Right kidney (tissue), 1 donor: ENCODE measurements around the gene ESR2.
"Not testable (repeated sequence)": the region's sequence is repeated elsewhere in the genome, so short reads cannot be mapped to it uniquely, and the experiment has no call there.

ENCODE experiments used
- DNase-seq: peaks from one replicate; pipeline ENCODE4 v3.0.0-alpha.2; 2016

ESR2 gene

DNA sequence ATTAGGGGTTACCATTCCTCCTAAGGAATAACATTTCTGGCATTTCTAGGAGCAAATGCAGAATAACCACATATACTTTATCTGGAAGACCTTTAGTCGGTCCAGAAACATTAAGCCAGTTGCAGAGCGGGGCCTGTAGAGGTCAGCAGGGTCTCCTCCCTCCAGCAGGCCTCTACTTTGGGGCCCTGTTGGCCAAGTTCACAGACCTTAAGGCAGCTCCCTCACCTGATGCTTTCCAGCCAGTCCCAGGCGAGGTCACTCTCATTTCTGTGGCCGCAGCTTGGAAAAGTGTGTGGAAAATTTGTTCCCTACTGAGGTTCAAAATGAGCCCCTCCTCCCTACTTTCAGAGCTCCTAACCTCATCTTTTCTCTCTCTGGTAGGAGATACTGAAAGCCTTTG is 74.1 kb downstream of the ESR2 start:
- DNase-seq = no peak

DNA sequence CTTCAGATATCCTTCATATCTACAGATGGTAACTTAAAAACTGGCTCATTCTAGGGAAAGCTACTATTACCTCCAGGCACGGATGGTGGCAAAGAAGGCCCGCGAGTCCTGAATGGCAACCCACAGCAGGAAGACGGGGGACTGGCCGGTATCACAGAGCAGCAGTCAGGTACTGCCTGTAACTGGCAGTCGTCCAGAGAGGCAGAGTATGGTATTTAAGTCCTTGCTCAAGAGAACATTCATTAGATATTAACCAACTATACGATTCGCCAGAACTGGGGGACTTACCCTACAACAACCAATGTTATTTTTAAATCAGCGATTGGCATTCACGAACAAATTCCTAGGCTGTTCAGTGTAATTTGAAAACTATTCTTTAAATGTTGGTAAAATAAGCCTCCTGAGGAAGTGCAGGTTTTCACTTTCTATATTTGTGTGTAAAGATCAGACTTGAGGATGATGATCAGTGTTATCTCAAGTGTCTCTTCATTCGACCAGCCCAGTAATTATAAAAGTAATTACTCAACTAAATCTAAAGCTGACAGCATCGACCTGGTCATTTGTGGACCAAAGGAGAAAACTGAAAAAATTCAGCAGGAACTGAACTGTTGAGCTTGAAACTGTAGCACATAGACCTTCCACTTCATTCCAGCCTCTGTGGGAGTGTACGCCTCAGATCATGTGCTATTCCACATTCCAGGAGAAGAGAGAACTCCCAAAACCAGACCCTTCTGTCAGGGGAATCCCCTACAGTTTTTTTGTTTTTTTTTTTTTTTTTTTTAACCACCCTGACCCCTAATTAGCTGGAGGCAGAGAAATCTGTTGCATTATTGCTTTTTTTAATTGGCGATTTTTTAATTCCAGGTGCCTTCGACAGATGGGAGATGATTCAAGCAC is 75.6 kb downstream of the ESR2 start:
- no peak for DNase-seq

DNA sequence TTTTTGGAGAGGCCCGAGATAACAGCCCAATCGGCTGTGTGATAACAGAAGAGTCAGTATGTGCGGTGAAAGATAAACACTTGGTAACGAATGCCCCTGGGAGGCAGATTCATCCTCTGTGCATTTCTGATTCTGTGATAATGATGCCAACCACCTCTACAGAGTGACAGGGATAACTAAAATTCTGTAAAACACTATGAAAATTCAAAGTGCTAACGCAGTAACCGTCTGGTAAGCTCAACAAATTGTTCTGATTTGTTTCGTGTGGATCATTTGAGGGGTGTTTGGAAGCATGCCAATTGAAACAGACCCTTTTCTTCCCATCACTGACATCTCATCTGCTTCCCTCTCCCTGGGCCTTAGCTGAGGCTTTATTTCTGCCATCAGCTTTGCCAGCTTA is 76.3 kb downstream of the ESR2 start:
- no peak for DNase-seq

DNA sequence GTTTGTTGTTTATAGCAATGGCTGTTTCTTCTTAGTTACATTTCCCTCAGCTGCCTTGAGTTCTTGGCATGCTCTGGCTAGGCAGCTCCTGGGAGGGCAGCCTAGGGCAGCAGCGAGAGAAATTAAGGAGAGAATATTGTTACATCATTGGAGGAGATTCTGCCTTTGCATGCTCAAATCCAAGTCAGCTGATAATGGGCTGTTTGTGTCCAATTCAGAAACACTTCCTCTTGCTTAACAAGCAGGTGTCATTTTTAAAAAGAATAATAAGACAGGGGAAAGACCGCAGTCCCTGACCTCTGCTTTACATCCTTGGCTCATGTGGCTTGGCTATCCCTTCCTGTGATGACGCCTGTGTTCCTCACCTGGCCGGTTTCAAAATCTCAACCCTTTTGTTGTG is 76.9 kb downstream of the ESR2 start:
- DNase-seq = no peak

- DNase-seq = no peak
Measured at GRCh38 chr14:64215978-64216377, 78.2 kb downstream of the ESR2 start.

DNA sequence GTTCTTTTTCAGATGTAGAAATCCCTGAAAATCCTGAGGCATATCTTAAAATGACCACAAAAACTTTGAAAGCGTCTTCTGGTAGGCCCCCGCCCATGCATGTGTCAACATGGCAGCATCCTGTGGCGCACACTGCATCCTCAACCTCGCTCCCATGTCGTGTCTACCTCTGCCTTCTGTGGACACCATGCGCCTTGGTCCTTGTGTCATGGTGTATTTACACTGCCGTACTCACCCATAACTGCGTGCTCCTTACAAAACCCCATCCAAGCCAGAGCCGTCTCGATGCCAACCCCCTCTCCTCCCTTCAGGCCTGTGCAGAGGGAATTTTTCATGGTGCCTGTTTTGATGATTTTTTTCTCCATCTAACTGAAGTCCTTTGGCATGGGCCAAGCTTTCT is 78.9 kb downstream of the ESR2 start:
- no peak for DNase-seq

DNA sequence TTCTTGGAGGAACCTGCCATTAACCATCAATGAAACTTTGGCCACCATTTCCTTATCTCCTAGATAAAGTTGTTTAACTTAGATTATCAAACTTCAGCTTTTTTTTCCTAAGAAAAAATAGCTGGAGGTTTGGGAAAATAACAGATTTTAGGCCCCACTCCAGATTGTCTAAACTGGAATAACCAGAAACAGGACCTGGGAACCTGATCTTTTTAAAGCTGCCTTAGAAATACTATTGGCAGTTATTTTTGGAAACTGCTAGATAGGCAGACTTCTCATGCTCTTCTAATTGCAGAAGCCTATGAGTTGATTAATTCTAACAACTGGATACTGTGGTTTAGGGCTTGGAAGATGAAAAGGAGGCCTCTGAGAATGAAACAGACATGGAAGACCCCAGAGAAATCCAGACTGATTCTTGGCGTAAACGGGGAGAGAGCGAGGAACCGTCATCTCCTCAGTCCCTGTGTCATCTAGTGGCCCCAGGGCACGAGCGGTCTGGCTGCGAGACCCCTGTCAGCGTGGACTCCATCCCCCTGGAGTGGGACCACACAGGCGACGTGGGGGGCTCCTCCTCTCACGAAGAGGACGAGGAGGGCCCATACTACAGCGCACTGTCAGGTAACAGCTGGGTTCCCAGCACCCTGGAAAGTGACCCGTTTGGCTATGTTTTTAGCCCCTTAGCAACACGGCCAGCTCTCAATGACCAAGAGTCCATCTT is 80.2 kb downstream of the ESR2 start:
- no peak for DNase-seq

- no peak for DNase-seq
Measured at GRCh38 chr14:64213086-64213485, 81.1 kb downstream of the ESR2 start.

GRCh38 chr14:64212666-64213065 is 81.5 kb downstream of the ESR2 start:
- no peak for DNase-seq

- not testable (repeated sequence) for DNase-seq
Measured at GRCh38 chr14:64210912-64211311, 83.3 kb downstream of the ESR2 start.

GRCh38 chr14:64210216-64210615 is 84.0 kb downstream of the ESR2 start:
- DNase-seq = peak; percentile 56

DNA sequence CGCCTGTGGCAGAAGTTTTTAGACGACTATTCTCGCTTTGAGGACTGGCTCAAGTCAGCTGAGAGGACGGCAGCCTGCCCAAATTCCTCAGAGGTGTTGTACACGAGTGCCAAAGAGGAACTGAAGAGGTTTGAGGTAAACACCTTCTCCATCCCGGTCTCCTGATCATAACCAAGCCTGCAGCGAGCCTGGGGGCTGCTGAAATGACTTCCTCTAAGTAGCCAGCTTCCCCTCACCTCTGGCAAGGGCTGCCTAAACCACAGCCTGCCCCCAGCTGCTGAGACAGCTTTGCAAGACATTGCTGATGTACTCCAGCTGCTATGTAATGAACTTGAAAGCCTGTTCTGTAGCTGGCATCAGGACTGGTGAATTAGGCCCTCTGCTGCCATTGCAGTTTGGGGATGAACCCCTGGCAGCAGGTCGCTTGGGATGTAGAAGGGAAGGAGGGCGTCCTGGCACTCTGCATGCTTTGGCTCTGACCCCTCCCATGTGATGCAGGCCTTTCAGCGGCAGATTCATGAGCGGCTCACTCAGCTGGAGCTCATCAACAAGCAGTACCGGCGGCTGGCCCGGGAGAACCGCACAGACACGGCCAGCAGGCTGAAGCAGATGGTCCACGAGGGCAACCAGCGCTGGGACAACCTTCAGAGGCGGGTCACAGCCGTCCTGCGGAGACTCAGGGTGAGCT is 84.6 kb downstream of the ESR2 start:
- DNase-seq = peak; percentile 58

DNA sequence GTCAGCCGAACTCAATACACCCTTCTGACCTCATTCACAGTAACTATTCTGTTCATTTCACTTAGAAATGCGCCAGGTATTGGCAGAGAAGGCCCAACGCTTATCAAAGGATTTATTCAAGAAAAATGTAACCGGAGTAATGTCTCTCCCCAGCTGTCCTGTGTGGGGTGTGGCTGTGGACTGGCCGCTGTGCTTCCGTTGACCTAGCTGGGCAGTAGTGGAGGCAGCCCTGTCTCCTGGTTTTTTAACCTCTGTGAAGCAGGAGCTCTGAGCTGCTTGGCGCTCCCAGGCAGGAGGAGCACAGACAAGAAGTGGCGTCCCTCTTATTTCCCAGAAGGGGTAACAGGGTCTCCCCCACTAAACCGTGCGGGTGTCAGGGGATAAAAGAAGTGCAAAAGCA is 85.2 kb downstream of the ESR2 start:
- DNase-seq = no peak

DNA sequence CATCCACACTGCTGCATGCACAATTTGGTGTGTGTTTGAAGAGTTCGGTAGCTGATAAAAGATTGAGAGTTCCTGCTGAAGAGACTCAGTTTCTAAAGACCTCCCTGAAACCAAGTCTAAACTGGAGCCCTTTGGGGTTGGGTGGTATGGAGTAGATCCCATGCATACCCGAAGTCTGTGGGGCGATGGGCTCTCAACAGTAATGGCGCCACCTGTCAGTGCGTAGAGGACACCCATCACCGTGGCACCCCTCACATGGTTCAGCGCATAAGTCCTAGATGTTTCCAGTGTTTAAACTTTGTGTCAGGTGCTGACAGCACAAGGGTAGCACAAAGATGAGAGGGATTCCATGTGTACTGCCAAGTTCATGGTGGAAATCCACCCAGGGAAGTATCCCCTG is 85.9 kb downstream of the ESR2 start:
- no peak for DNase-seq

DNA sequence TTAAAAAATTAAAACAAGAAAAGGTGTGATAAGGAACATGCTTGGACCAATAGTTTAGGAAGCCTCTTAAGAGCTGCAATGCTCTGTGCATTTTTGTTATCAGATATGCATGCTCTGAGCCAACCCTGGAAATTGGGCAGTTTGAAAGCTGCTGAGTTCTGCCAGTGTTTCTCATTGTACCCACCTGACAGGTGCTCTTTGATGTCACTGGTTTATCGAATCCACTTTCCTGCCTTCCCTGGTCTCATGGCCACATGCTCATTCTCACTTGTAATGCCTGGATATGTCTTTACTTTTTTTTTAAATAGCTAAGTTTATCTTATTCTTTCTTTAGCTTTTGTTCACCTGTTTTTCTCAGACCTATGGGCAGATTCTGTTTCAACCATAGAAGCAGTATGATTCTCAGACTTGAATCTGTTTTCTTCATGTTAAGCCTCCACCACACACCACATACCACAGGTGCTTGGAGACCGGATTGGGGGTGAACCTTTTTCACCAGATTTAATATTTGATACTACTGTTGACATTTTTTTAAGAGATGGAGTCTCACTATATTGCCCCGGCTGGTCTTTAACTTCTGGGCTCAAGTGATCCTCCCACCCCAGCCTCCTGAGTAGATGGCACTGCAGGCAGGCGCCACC is 90.7 kb downstream of the ESR2 start:
- DNase-seq = no peak

DNA sequence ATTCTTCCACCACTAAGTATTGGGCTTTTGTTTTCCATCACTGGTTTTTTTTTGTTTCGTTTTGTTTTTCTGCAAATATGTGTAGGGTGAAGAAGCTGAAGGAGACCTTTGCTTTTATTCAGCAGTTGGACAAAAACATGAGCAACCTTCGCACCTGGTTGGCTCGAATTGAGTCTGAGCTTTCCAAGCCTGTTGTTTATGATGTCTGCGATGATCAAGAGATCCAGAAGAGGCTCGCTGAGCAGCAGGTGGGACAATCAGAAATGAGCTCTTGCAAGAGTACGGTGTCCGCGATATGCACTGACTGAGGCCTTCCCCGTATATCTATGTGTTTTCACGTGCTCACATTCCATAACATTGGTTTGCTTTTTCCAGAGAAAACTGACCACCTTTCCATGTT is 91.5 kb downstream of the ESR2 start:
- no peak for DNase-seq

DNA sequence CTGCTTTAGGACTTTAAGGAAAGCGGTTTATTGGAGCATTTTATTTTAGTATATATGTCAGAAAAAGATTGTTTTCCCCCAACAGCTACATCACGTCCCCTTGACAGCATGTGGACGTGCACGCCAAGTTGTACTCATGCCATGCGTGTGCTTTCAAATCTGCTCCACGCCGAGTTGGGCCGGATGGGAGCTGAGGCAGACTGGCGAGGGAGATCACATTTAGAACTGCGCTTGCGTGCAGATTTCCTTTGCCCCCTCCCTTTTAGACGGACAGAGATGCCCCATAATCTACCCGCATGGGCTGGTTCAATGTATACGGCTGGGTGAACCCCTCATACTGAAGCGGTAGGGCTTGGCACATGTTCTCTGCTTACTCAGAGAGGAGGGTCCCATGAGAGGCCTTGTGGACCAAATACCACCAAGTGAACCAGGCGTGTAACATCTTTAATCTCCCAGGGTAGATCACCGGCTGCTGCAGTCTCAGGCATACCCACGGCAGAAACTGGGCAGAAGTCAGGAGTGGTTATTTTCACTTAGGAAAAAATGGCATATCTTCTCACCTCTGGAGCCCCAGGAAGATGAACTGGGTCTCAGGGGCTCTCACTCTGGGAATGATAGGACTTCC is 92.1 kb downstream of the ESR2 start:
- no peak for DNase-seq

DNA sequence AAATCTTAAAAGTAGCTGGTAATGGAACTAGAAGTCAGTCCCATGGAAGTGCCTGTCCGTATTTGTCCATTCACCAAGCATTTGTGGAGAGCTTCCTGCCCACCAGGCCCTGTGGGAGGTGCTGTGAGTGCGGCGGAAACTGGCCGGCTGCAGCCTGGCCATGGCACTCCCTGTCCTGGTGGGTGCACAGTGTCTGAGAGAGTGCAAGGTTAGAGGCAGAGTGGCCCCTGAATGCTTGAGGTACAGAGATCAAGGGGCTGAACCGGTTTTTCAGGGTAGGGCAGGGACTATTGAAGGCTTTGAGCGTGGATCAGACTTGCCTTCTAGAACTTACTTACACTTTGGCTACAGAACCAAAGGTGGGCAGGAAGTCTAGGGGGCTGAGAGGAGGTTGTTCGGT is 92.9 kb downstream of the ESR2 start:
- no peak for DNase-seq

DNA sequence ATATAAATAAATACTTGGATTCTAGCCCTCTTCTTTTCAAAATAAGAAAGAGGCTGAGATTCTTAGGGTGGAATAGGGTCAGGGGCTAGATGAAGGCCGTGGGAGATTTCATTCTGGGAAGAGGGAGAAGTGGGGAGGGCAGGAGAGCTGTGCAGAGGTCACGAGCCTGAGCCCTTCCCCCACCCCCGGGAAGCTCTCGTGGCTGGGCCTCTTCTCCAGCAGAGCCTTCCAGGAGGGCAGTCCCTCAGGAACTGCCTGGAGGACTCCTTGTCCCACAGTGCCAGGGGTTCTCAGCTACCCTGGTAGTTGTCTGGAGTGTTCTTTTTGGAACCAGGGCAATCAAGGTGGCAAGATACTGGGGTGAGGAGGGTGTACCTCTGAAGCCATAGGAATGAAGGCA is 94.0 kb downstream of the ESR2 start:
- DNase-seq = no peak

DNA sequence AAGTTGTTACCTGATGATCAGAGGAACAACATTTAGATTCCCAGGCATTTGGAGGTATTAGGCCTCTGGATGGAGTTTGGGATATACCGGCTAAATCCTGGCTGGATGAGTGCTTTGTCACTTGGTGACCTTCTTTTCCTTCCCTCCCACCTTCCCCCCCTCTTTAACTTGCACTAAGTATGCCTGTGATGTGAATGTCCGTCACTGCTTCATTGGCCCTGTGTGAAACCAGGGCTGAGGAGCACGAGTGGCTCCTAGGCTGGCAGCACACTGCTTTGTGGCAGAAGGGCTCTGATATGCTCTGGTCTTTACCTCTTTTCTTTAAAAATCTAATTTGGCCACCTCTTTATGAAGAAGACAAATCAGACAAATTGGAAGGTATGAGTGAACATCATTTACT is 95.7 kb downstream of the ESR2 start:
- DNase-seq = no peak

DNA sequence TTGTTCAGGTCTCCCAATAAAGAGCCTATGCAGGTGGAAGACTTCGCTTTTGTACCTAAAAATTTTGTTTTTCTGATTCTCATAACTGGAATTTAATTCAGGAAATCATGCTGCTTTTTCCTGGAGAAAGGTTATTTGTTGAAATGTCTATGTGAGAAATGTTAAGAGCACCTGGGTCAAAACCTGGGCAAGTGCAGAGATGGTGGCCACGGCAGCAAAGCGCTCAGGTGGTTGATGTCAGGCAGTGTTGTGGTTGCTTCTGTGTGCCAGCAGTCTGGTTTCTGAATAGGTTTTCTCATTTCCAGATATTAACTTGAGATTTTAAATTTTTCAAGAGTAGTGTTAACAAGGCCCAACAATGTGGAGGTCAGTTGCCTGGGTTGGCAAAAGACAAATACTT is 96.2 kb downstream of the ESR2 start:
- no peak for DNase-seq

- DNase-seq = peak; percentile 76
Measured at GRCh38 chr14:64196814-64197411, 97.3 kb downstream of the ESR2 start.
